NT2/D1 (cell line): ENCODE results near the gene RAB31.

Experiments
- SUZ12 ChIP-seq: IDR thresholded peaks from 2 replicates; pipeline ENCODE4 v1.6.1; 2011; ENCODE audit not compliant: insufficient read length, insufficient read depth; ENCODE audit errors: extremely low read depth
- YY1 ChIP-seq: IDR thresholded peaks from 2 replicates; pipeline ENCODE4 v1.6.1; 2011; ENCODE audit not compliant: insufficient read length, insufficient read depth
- ZNF274 ChIP-seq: IDR thresholded peaks from 2 replicates; pipeline ENCODE4 v1.6.1; 2011; ENCODE audit warnings: mild to moderate bottlenecking, low read depth, low read length

GRCh38 chr18:9809697-9810096, 101.6 kb downstream of the RAB31 start:
- TF ChIP-seq ZNF274 (no peak), SUZ12 (no peak), YY1 (no peak)
